ENCODE measurements around the gene SULT1C3.

SULT1C3 gene

DNA sequence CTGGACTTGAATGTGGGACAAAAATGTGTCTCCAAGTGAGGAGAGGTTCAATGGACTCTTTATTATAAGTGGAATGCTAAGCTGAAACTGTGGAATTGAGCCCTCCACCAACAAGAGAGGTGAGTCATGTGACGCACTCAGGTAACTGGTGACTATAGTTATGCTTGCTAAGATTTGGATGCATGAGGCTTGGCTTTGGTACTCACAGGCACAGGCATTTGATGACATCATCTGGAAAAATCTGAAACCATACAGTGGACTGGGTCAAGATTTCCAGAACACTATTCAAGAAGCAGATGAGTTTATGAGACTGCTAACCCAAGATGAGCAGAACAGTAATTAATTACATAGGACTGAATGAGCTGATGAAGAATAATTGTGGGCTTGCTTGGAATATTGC lies 15.7 kb upstream of the SULT1C3 start:
- TF ChIP-seq, protein P1, sequence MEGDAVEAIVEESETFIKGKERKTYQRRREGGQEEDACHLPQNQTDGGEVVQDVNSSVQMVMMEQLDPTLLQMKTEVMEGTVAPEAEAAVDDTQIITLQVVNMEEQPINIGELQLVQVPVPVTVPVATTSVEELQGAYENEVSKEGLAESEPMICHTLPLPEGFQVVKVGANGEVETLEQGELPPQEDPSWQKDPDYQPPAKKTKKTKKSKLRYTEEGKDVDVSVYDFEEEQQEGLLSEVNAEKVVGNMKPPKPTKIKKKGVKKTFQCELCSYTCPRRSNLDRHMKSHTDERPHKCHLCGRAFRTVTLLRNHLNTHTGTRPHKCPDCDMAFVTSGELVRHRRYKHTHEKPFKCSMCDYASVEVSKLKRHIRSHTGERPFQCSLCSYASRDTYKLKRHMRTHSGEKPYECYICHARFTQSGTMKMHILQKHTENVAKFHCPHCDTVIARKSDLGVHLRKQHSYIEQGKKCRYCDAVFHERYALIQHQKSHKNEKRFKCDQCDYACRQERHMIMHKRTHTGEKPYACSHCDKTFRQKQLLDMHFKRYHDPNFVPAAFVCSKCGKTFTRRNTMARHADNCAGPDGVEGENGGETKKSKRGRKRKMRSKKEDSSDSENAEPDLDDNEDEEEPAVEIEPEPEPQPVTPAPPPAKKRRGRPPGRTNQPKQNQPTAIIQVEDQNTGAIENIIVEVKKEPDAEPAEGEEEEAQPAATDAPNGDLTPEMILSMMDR (conservative IDR thresholded peaks at IDR 0.05): no peak
- no peak overlapping the region for H3K27ac ChIP-seq

DNA sequence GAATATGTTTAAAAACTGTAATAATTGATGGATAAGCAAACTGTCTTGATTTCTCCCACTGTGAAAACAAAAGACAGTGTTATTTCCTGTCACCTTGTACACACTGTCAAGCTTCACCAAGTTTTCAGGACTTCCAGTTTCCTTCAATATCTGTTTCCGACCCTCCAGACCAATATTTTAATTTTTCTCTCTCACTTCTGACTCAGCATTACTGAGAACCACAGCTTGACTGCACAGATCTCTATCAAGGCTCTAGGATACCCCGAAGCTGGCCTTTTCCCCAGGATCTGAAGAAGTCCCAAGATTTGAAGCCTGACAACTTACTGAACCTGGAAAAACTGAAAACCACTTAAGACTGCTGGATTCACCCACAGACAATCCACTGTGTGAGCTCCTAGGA lies 13.2 kb upstream of the SULT1C3 start:
- TF ChIP-seq, protein P1 (conservative IDR thresholded peaks at IDR 0.05): no peak
- H3K27ac ChIP-seq: no peak overlapping the region

DNA sequence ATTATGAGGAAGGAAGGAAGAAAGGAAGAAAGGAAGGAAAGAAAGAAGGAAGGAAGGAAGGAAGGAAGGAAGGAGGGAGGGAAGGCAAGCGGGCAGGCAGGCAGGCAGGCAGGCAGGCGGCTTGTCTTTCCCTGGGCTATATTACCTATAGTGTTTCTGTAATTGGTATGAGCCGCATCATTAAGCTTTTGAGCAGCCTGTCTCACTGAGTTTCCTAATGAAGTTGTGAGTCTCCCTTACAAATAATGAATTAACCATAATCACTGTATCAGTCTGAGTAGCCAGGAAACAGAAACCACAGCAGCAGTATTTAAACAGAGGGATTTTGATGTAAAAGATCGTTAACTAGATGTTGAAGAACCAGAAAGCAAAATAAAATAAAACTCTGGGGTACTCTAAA lies 11.8 kb upstream of the SULT1C3 start:
- H3K27ac ChIP-seq: no peak overlapping the region
- TF ChIP-seq, protein P1 (conservative IDR thresholded peaks at IDR 0.05): no peak

DNA sequence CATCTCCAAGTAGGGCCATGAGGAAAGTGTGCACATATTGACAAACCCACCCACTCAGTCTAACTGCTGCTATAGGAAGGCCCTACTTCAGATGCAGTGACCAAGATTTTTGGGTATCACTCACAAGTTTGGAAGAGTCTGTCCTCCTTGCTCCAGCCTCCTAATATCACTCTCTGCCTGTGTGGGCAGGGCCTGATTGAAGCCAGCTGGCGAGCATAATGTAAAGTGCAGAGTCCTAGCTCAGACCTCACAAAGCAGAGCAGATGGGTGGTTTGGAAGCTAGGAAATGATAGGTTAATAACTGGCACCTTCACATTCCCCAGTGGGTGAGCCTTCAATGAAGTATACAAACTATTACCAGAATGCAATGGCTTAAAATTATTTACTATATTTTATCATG lies 11.2 kb upstream of the SULT1C3 start:
- TF ChIP-seq, protein P1 (conservative IDR thresholded peaks at IDR 0.05): no peak
- H3K27ac ChIP-seq: no peak overlapping the region

DNA sequence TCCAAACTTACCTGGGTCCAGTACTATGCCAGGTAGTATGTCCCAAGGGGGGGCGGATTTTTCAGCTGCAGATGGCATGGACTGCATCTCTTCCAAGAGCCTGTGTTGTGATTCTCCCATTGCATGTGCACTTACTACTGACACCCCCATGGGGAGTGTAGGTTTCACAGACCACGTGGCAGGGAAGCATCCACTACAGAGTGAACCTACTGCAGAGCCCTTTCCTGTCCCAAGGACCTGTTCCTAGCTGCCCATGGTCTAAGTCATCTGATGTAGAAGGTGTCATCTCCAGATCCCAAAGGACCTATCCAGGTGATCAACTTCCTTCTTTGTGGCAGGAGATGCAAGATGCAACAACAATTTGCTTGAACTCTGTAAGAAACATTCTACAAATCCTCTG lies 9.9 kb upstream of the SULT1C3 start:
- TF ChIP-seq, protein P1 (conservative IDR thresholded peaks at IDR 0.05): no peak
- no peak overlapping the region for H3K27ac ChIP-seq

DNA sequence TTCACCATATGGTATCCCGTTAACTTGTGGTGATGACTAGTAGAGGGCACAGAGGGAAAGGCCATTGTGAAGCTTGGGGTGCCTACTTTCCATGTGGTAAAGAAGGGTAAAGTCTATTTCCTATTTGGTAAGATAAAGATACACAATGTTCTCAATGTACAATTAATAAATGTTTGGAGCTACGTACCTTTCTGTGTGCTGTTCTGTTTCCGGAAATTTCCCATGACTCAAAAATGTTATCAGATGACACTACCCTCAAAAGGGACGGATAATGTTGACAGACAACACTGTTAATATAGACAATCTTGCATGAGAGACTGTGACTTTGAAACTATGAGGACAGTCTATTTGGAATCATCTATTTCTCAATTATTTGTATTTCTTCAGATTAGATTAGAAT lies 4.2 kb upstream of the SULT1C3 start:
- TF ChIP-seq, protein P1 (conservative IDR thresholded peaks at IDR 0.05): no peak
- H3K27ac ChIP-seq: peak overlapping the region; percentile 78

DNA sequence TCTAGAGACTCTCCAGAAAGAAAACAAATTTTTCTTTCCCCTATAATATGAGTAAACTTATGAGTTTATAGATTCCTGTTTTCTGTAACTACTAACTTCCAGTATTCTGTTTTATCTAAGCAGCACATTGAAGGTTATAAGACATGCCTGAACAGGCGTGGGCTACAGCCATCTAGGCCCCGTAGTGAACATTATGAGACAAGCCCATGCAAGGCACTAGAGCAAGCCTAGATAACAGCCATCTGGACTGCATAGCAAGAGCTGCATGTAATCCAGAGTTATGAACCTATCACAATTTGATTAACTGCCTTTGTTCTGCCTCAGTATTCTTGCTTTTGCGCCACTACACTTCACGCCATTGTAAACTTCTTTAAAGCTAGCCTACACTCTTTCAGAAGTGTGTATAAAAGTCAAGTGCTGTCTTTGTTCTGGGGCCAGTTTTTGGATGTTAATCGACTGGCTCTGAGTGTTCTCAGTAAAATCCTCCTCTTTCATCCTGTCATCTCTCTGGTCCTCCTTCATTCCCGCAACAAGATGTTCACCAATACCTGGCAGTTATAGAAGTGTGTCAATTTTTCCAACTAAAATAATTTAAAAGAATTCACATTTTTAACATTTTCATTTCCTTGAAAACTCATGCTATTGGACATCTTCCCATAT lies 3.0 kb upstream of the SULT1C3 start:
- H3K27ac ChIP-seq: peak overlapping the region; percentile 78
- TF ChIP-seq, protein P1 (conservative IDR thresholded peaks at IDR 0.05): no peak

All from VCaP (cell line).